ENCODE results near the gene FBXL13. TPM values are rescaled to one million over a fixed set of nuclear protein-coding genes. Genes with fewer than 3 reads are reported as not detected.
"Not testable (repeated sequence)": the region's sequence is repeated elsewhere in the genome, so short reads cannot be mapped to it uniquely, and the experiment has no call there.

The FBXL13 gene
- total RNA-seq, 1 experiment from 2014 or later = 1.3 TPM

- H3K4me3 ChIP-seq = no peak overlapping the region
- H3K27me3 ChIP-seq = no peaks in the 10 kb centered on the region
- H3K36me3 ChIP-seq = no peaks in the 10 kb centered on the region
- H3K9me3 ChIP-seq = 0 out of 2 replicates have a peak, but pooled peaks cover 3% of the 10 kb centered on the region
- no peak for DNase-seq
Observed at GRCh38 chr7:102979670-102980069, 94.9 kb downstream of the FBXL13 start.

DNA sequence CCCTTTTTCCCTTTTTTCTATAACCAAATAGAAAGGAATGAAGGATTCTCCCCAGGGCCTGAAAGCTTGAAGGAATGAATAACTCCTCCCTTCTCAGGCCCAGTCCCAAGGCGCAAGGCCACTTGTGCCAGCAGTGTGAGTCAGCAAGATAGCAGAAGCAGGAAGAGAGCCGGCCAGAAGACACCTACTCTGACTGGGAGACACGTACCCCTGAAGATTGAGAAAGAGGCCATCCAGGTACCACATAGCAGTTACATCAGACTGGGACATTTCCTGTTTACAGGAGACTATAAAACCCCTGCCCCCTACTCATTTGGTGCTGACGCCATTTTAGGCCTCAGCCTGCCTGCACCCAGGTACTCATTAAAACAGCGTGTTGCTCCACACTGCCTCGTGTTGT, 96.3 kb downstream of the FBXL13 start:
- Histone ChIP-seq H3K27me3 (no peaks in the 10 kb centered on the region), H3K9me3 (0 out of 2 replicates have a peak, but pooled peaks cover 3% of the 10 kb centered on the region), H3K36me3 (no peaks in the 10 kb centered on the region), H3K4me3 (no peak overlapping the region)
- DNase-seq = peak; percentile 77

DNA sequence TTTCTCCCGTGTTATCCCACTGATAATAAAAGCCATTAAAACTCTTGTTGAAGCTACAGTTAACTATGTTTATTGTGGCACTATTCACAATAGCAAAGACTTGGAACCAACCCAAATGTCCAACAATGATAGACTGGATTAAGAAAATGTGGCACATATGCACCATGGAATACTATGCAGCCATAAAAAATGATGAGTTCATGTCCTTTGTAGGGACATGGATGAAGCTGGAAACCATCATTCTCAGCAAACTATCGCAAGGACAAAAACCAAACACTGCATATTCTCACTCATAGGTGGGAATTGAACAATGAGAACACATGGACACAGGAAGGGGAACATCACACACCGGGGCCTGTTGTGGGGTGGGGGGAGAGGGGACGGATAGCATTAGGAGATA, 97.0 kb downstream of the FBXL13 start:
- DNase-seq, H3K27me3 ChIP-seq, H3K4me3 ChIP-seq, H3K36me3 ChIP-seq, H3K9me3 ChIP-seq: not testable (repeated sequence)

DNA sequence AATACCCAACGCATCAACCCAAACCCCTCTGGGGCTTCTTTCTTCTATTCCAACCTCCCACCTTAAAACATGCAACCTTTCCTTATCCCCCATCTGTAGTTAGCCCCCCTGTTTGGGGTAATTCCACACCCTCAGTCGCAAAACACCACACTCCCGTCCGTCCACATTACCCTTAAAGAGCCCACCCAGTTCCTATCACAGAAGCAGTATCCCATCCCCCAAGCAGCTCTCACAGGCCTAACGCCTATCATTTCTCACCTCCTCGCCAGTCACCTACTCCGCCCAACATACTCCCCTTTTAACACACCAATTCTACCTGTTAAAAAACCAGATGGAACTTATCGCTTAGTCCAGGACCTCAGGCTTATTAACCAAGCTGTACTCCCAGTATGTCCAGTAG, 98.1 kb downstream of the FBXL13 start:
- Histone ChIP-seq H3K27me3 (no peaks in the 10 kb centered on the region), H3K9me3 (0 out of 2 replicates have a peak, but pooled peaks cover 3% of the 10 kb centered on the region), H3K4me3 (no peak overlapping the region), H3K36me3 (no peaks in the 10 kb centered on the region)
- DNase-seq = no peak

DNA sequence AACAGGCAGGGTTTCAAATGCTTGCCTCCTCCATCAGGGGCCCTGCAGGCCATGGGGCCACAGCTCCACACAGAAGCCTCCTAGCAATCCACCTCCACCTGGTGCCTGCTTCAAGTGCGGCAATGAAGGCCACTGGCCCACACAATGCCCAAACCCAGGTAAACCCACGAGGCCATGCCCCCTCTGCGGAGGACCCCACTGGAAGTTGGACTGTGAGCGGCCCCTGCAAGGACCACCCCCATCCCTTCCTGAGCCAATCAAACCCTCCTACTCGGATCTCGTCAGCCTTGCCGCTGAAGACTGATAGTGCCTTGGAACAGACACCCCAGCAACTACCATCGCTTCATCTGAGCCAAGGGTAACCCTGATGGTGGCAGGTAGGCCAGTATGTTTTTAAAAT, 98.7 kb downstream of the FBXL13 start:
- DNase-seq = no peak
- H3K36me3 ChIP-seq = no peaks in the 10 kb centered on the region
- no peaks in the 10 kb centered on the region for H3K27me3 ChIP-seq
- 0 out of 2 replicates have a peak, but pooled peaks cover 3% of the 10 kb centered on the region for H3K9me3 ChIP-seq
- no peak overlapping the region for H3K4me3 ChIP-seq

- H3K9me3 ChIP-seq = 0 out of 2 replicates have a peak, but pooled peaks cover under 1% of the 10 kb centered on the region
- DNase-seq = no peak
- no peaks in the 10 kb centered on the region for H3K27me3 ChIP-seq
- no peak overlapping the region for H3K4me3 ChIP-seq
- H3K36me3 ChIP-seq = no peaks in the 10 kb centered on the region
Observed at GRCh38 chr7:102974366-102975236, 100.0 kb downstream of the FBXL13 start.

DNA sequence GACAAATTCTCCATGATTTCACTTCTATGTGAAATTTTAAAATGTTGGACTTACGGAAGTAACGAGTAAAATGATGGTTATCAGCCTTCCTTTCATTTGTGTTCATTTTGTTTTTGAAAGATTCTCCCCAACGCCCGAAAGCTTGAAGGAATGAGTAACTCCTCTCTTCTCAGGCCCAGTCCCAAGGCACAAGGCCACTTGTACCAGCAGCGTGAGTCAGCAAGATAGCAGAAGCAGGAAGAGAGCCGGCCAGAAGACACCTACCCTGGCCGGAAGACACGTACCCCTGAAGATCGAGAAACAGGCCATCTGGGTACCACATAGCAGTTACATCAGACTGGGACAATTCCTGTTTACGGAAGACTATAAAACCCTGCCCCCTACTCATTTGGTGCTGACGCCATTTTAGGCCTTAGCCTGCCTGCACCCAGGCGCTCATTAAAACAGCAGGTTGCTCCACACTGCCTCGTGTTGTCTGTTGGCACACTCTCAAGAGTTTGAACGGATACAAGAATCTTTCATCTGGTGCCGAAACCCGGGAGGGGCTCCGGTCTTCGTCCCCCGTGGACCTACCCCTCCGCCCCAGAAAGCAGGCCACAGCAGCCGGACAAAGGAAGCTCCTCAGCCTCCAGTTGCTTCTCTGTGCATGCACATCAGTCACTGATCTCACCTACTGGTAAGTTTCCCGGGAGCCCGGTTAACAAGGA, 101.3 kb downstream of the FBXL13 start:
- Histone ChIP-seq H3K36me3 (no peaks in the 10 kb centered on the region), H3K27me3 (no peaks in the 10 kb centered on the region), H3K4me3 (no peak overlapping the region), H3K9me3 (no peaks in the 10 kb centered on the region)
- DNase-seq = no peak

DNA sequence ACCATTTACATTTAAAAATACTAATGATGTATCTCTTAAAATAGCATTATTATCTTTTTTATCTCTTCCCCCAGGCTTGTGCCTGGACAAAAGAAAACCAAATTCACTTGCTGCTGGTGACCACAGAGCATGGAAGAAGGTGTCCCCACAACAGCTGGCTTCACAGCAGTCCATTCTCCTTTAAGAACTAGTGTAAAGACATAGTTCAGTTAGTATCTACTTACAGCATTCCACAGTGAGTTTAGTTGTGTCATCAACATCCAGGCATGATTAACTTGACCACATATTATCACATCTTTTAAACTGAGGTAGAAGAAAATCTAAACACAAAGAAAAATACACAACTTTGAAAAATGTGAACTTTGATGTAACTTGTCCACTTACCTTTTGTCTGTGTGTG, 106.8 kb downstream of the FBXL13 start:
- no peaks in the 10 kb centered on the region for H3K27me3 ChIP-seq

DNA sequence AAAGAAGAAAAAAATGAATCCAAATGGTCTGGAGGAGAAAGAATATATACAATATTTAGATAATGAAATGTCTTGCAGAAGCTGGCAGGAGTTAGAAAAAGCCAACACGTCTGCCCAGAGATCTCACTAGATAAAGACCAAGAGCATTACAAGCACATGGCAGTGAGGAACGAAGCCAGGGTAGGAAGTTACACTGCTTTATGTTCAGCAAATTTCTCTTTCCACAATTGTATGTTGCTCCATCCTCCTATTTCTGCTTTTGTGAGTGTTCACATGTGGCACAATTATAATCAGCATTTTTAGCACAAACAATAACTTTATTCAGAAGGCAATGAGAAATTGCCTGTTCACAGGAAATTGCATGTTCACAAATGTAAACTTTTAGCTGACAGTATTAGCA, 108.1 kb downstream of the FBXL13 start:
- no peaks in the 10 kb centered on the region for H3K27me3 ChIP-seq
- no peaks in the 10 kb centered on the region for H3K9me3 ChIP-seq
- H3K4me3 ChIP-seq = no peak overlapping the region
- no peaks in the 10 kb centered on the region for H3K36me3 ChIP-seq
- no peak for DNase-seq

More for the DNA sequence above, 106.8 kb downstream of the FBXL13 start:
- Histone ChIP-seq H3K36me3 (no peaks in the 10 kb centered on the region), H3K4me3 (no peak overlapping the region), H3K9me3 (no peaks in the 10 kb centered on the region)
- no peak for DNase-seq

GRCh38 chr7:102961993-102962392, 112.6 kb downstream of the FBXL13 start:
- not testable (repeated sequence) for H3K36me3 ChIP-seq, DNase-seq, H3K9me3 ChIP-seq, H3K4me3 ChIP-seq, H3K27me3 ChIP-seq

DNA sequence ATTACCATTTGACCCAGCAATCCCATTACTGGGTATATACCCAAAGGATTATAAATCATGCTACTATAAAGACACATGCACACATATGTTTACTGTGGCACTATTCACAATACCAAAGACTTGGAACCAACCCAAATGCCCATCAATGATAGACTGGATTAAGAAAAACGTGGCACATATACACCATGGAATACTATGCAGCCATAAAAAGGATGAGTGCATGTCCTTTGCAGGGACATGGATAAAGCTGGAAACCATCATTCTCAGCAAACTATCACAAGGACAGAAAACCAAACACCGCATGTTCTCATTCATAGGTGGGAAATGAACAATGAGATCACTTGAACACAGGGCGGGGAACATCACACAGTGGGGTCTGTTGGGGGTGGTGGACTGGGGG, 116.6 kb downstream of the FBXL13 start:
- H3K9me3 ChIP-seq, DNase-seq, H3K27me3 ChIP-seq: not testable (repeated sequence)

DNA sequence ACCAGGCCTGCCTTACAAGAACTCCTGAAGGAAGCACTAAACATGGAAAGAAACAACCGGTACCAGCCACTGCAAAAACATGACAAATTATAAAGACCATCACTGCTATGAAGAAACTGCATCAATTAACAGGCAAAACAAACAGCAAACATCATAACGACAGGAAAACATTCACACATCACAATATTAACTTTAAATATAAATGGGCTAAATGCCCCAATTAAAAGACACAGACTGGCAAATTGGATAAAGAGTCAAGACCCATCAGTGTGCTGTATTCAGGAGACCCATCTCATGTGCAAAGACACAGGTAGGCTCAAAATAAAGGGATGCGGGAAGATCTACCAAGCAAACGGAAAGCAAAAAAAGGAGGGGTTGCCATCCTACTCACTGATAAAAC, 120.2 kb downstream of the FBXL13 start:
- H3K36me3 ChIP-seq, H3K9me3 ChIP-seq, DNase-seq, H3K4me3 ChIP-seq, H3K27me3 ChIP-seq: not testable (repeated sequence)

More for the DNA sequence above, 116.6 kb downstream of the FBXL13 start:
- H3K4me3 ChIP-seq, H3K36me3 ChIP-seq: not testable (repeated sequence)

- Histone ChIP-seq H3K36me3 (no peaks in the 10 kb centered on the region), H3K4me3 (no peak overlapping the region), H3K27me3 (no peaks in the 10 kb centered on the region), H3K9me3 (no peaks in the 10 kb centered on the region)
- DNase-seq = no peak
Observed at GRCh38 chr7:102953406-102953805, 121.2 kb downstream of the FBXL13 start.

DNA sequence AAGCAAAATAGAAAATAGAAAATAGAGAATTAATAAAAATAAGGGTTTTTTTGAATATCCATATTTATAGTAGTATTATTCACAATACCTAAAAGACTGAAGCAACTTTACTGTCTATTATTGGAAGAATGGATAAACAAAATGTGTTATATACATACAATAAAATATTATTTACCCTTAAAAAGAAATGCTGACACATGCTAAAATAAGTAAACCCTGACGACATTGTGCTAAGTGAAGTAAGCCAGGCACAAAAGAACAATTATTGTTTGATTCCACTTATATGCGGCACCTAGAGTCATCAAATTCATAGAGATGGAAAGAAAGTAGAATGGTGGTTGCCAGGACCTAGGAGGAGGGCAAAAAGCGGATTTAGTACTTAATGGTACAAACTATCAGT, 122.8 kb downstream of the FBXL13 start:
- H3K9me3 ChIP-seq = no peaks in the 10 kb centered on the region
- no peak for DNase-seq
- no peaks in the 10 kb centered on the region for H3K36me3 ChIP-seq
- H3K27me3 ChIP-seq = no peaks in the 10 kb centered on the region
- no peak overlapping the region for H3K4me3 ChIP-seq

GRCh38 chr7:102944241-102944640, 130.4 kb downstream of the FBXL13 start:
- DNase-seq = no peak
- H3K4me3 ChIP-seq = no peak overlapping the region
- H3K27me3 ChIP-seq = no peaks in the 10 kb centered on the region
- no peaks in the 10 kb centered on the region for H3K36me3 ChIP-seq
- H3K9me3 ChIP-seq = no peaks in the 10 kb centered on the region

- no peak overlapping the region for H3K4me3 ChIP-seq
- no peaks in the 10 kb centered on the region for H3K9me3 ChIP-seq
- H3K27me3 ChIP-seq = no peaks in the 10 kb centered on the region
- H3K36me3 ChIP-seq = no peaks in the 10 kb centered on the region
- DNase-seq = no peak
Observed at GRCh38 chr7:102943423-102944169, 131.0 kb downstream of the FBXL13 start.

- H3K9me3 ChIP-seq = no peaks in the 10 kb centered on the region
- no peaks in the 10 kb centered on the region for H3K27me3 ChIP-seq
- no peak overlapping the region for H3K4me3 ChIP-seq
- no peak for DNase-seq
- H3K36me3 ChIP-seq = no peaks in the 10 kb centered on the region
Observed at GRCh38 chr7:102942868-102943267, 131.7 kb downstream of the FBXL13 start.
